SK-N-SH (cell line): ENCODE results near the gene NDUFAF4. TPM values are rescaled to one million over a fixed set of nuclear protein-coding genes. Genes with fewer than 3 reads are reported as not detected.

Experiments
- CTCF ChIA-PET: fragments of 300-600, 350-600 bp; formaldehyde crosslinking; extraction: SDS; loops from one replicate; lab custom pipeline; 2021; lab: Yijun Ruan, JAX
- POLR2A ChIA-PET: fragments of 350-600 bp; sonication (Branson Sonifier 250); formaldehyde crosslinking; extraction: SDS; loops from one replicate; lab custom pipeline; 2020; ENCODE audit warnings: antibody characterized with exemption, inconsistent platforms; lab: Yijun Ruan, JAX
- DNase-seq: peaks from one replicate; pipeline ENCODE4 v3.0.0; 2012
- H2AFZ ChIP-seq: fragments of 200-600 bp; sonication (generic); 2 replicates; pipeline ENCODE4 v1.8.1; 2016; ENCODE audit warnings: antibody characterized with exemption, mild to moderate bottlenecking, low read depth
- H3F3A ChIP-seq: fragments of 200-600 bp; sonication (generic); replicated peaks from 2 replicates; pipeline ENCODE3; 2016; ENCODE audit warnings: antibody characterized with exemption, mild to moderate bottlenecking; ENCODE audit not compliant: insufficient read depth
- H3K27ac ChIP-seq, 2 experiments: fragments of 200-500 bp in 1 of 2; fragments of 200-600 bp in 1 of 2; sonication (Bioruptor generic) in 1 of 2; sonication (generic), shearing (Covaris generic) in 1 of 2; 2 replicates each; pipeline versions ENCODE4 v1.5.1 to v1.6.1; 2014 to 2016; ENCODE audit warnings: low read depth in 2 of 2, inconsistent platforms in 1 of 2, low read length in 1 of 2, mild to moderate bottlenecking in 1 of 2, mixed read lengths in 1 of 2
- H3K27me3 ChIP-seq: fragments of 200-600 bp; sonication (generic), shearing (Covaris generic); 2 replicates; pipeline ENCODE4 v1.6.1; 2016; ENCODE audit warnings: mixed run types; ENCODE audit not compliant: insufficient read depth
- H3K36me3 ChIP-seq, 2 experiments: fragments of 200-500 bp in 1 of 2; fragments of 200-600 bp in 1 of 2; sonication (Bioruptor generic) in 1 of 2; sonication (generic) in 1 of 2; replicated peaks in 1 of 2; 2 replicates each; pipeline versions ENCODE3 to v1.5.1; 2014 to 2016; ENCODE audit warnings: low read length in 1 of 2, mild to moderate bottlenecking in 1 of 2; ENCODE audit not compliant: insufficient read depth in 2 of 2, control insufficient read depth in 1 of 2
- H3K4me1 ChIP-seq, 2 experiments: fragments of 200-500 bp in 1 of 2; fragments of 200-600 bp in 1 of 2; sonication (Bioruptor generic) in 1 of 2; sonication (generic), shearing (Covaris generic) in 1 of 2; 2 replicates each; pipeline versions ENCODE4 v1.5.1 to v1.6.1; 2014 to 2016; ENCODE audit warnings: low read depth in 1 of 2, low read length in 1 of 2, mixed run types in 1 of 2; ENCODE audit not compliant: insufficient read depth in 2 of 2, control insufficient read depth in 1 of 2
- H3K4me2 ChIP-seq: fragments of 200-600 bp; sonication (generic), shearing (Covaris generic); 2 replicates; pipeline ENCODE4 v1.6.1; 2017; ENCODE audit warnings: mixed run types
- H3K4me3 ChIP-seq, 2 experiments: fragments of 200-500 bp in 1 of 2; fragments of 200-600 bp in 1 of 2; sonication (Bioruptor generic) in 1 of 2; sonication (generic), shearing (Covaris generic) in 1 of 2; 2 replicates each; pipeline versions ENCODE4 v1.5.1 to v1.8.1; 2014 to 2016; ENCODE audit warnings: low read depth in 2 of 2, inconsistent platforms in 1 of 2, low read length in 1 of 2, mild to moderate bottlenecking in 1 of 2, mixed read lengths in 1 of 2, moderate library complexity in 1 of 2
- H3K79me2 ChIP-seq: fragments of 200-600 bp; sonication (generic); 2 replicates; pipeline ENCODE4 v1.8.1; 2017; ENCODE audit warnings: mild to moderate bottlenecking; ENCODE audit not compliant: insufficient read depth
- H3K9ac ChIP-seq: fragments of 200-600 bp; sonication (generic); 2 replicates; pipeline ENCODE4 v1.6.1; 2017; ENCODE audit warnings: mixed run types
- H3K9me2 ChIP-seq: fragments of 200-600 bp; sonication (generic); 2 replicates; pipeline ENCODE4 v1.6.1; 2017; ENCODE audit warnings: mixed run types
- H3K9me3 ChIP-seq: fragments of 200-600 bp; sonication (generic); 2 replicates; pipeline ENCODE4 v1.6.1; 2017; ENCODE audit warnings: mixed run types, mild to moderate bottlenecking, moderate library complexity
- H4K20me1 ChIP-seq: fragments of 200-600 bp; sonication (generic); 2 replicates; pipeline ENCODE4 v1.6.1; 2017; ENCODE audit warnings: mild to moderate bottlenecking, mixed run types; ENCODE audit not compliant: insufficient read depth
- CTCF ChIP-seq: fragments of 200-600 bp; sonication (generic); IDR thresholded peaks from 2 replicates; pipeline ENCODE4 v1.6.1; 2017; ENCODE audit warnings: antibody characterized with exemption, mild to moderate bottlenecking, moderate library complexity
- EZH2phosphoT487 ChIP-seq: fragments of 200-600 bp; sonication (generic); IDR thresholded peaks from 2 replicates; pipeline ENCODE4 v1.6.1; 2017; ENCODE audit warnings: low read depth, mixed run types, mild to moderate bottlenecking, antibody characterized with exemption, moderate library complexity, borderline replicate concordance
- FOXJ3 ChIP-seq: sonication (generic); formaldehyde crosslinking; IDR thresholded peaks from 2 replicates; pipeline ENCODE4 v1.5.1; 2020; ENCODE audit warnings: mild to moderate bottlenecking, missing genetic modification reagents
- FOXM1 ChIP-seq: IDR thresholded peaks from 2 replicates; pipeline ENCODE4 v1.4.0; 2012; ENCODE audit warnings: low read depth, mild to moderate bottlenecking
- GATA2 ChIP-seq: sonication (generic); formaldehyde crosslinking; IDR thresholded peaks from 2 replicates; pipeline ENCODE4 v1.5.0; 2020; ENCODE audit warnings: mild to moderate bottlenecking, missing genetic modification reagents
- NRF1 ChIP-seq: IDR thresholded peaks from 2 replicates; pipeline ENCODE4 v1.6.1; 2012; ENCODE audit warnings: low read depth, mild to moderate bottlenecking, low read length
- REST ChIP-seq: IDR thresholded peaks from 2 replicates; pipeline ENCODE4 v1.6.1; 2012; ENCODE audit warnings: mild to moderate bottlenecking, low read depth, low read length, moderate library complexity
- RXRA ChIP-seq: IDR thresholded peaks from 2 replicates; pipeline ENCODE4 v1.4.0; 2012; ENCODE audit warnings: low read depth, mild to moderate bottlenecking, borderline replicate concordance
- SMC3 ChIP-seq: IDR thresholded peaks from 2 replicates; pipeline ENCODE4 v1.6.1; 2012; ENCODE audit warnings: low read depth, low read length, improper control_type of control experiment
- TEAD4 ChIP-seq: IDR thresholded peaks from 2 replicates; pipeline ENCODE4 v1.4.0; 2012; ENCODE audit warnings: mild to moderate bottlenecking, borderline replicate concordance; ENCODE audit not compliant: insufficient read depth
- USF1 ChIP-seq: IDR thresholded peaks from 2 replicates; pipeline ENCODE4 v1.4.0; 2012; ENCODE audit warnings: low read depth, borderline replicate concordance
- USF2 ChIP-seq: fragments of 150-350 bp; IDR thresholded peaks from 2 replicates; pipeline ENCODE4 v1.6.1; 2017; ENCODE audit warnings: antibody characterized with exemption, low read length, low read depth, borderline replicate concordance
- YY1 ChIP-seq: IDR thresholded peaks from 2 replicates; pipeline ENCODE4 v1.4.0; 2012; ENCODE audit warnings: low read depth, mild to moderate bottlenecking
- WGBS: methylation state at CpG from one replicate; pipeline ENCODE4 v1.1.6; 2017; ENCODE audit warnings: low lambda C conversion rate; 5-methylcytosine and 5-hydroxymethylcytosine counted together
- polyA plus RNA-seq, 3 experiments: library from polyadenylated mRNA; depleted of rRNA; stranded (reverse); fragments of >200 nt; gene quantifications; 2 replicates each; pipeline ENCODE4 v1.2.3, GENCODE V29; 2012
- TF ChIP-seq, protein P1 (sequence below): IDR thresholded peaks from 2 replicates; pipeline ENCODE4; 2012
- TF ChIP-seq, protein P2 (sequence below): fragments of 150-350 bp; IDR thresholded peaks from 2 replicates; pipeline ENCODE4 v1.6.1; 2016; ENCODE audit warnings: mild to moderate bottlenecking, low read depth, low read length

Gene NDUFAF4
- polyA plus RNA-seq, 1 of the 3 experiments (the other 2 are of a cell fraction), result 16.7 TPM

DNA sequence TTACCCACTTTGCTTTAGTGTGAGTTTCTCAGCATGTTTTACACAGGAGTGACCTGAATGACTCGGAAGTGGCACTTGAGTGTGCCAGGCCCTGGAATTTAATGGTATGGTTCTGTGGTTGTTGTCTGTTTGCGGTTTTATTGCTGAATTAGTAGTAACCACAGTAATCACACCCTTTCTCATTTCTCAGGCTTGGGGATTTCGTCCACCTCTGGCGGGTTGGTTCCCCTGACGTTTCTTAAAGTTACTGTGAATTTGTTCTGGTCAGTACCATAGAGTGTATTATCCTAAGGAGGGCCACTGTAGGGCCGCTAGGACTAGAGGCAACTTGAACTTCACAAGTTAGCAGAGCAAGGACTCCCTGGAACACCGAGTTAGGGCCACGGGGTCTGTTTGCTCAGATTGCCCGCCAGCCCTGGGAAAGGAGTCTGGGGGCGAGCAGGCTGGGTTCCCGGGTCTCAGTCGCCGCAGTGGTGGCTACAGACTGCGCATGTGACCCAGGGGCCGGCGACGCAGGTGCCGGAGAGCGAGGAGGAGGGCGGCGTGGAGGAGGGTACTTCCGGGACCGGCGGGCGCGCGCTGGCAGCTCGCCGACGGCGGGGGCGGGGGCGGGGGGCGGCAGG, 26.3 kb upstream of the NDUFAF4 start:
- no peaks in the 10 kb centered on the region for H3K79me2 ChIP-seq
- no peak overlapping the region for H3K9ac ChIP-seq
- H3K36me3 ChIP-seq, result no peaks in the 10 kb centered on the region
- H3K27ac ChIP-seq, result peak overlapping the region in 1 of 2 experiments; percentile 39; a peak in 2 of 4 replicates
- ChIA-PET POLR2A (interaction anchor here (0.9 kb wide), 1 partner anchor 16 kb away, joined by 3 read pairs; no protein-coding TSS in a partner anchor), CTCF (no interaction called here)
- 23% methylated on average over 21 of the region's 34 CpGs for whole genome bisulfite sequencing
- no peaks in the 10 kb centered on the region for H3F3A ChIP-seq
- H3K4me3 ChIP-seq, result peak overlapping the region; percentile 56 to 59; a peak in 3 of 4 replicates
- H3K4me1 ChIP-seq, result peaks cover 0 to 9% of the 10 kb centered on the region in 2 experiments; a peak in 2 of 4 replicates
- peak overlapping the region; percentile 78; the same call in 1 of the 2 replicates for H2AFZ ChIP-seq
- no peaks in the 10 kb centered on the region for H4K20me1 ChIP-seq
- TF ChIP-seq, protein P1, sequence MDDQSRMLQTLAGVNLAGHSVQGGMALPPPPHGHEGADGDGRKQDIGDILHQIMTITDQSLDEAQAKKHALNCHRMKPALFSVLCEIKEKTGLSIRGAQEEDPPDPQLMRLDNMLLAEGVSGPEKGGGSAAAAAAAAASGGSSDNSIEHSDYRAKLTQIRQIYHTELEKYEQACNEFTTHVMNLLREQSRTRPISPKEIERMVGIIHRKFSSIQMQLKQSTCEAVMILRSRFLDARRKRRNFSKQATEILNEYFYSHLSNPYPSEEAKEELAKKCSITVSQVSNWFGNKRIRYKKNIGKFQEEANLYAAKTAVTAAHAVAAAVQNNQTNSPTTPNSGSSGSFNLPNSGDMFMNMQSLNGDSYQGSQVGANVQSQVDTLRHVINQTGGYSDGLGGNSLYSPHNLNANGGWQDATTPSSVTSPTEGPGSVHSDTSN, result no peak
- TF ChIP-seq USF1 (peak; percentile 52; the same call in 1 of the 2 replicates), RXRA (no peak)
- DNase-seq, result peak; percentile 88
- H3K27me3 ChIP-seq, result peaks cover 14% of the 10 kb centered on the region; the same call in 1 of the 2 replicates
- H3K9me3 ChIP-seq, result no peaks in the 10 kb centered on the region
- no peaks in the 10 kb centered on the region for H3K9me2 ChIP-seq
- no peak overlapping the region; the same call in 1 of the 2 replicates for H3K4me2 ChIP-seq

GRCh38 chr6:96923400-96923799, 25.7 kb upstream of the NDUFAF4 start:
- 74% methylated on average over 3 of the region's 3 CpGs for WGBS
- CTCF ChIA-PET, result no interaction called here
- H2AFZ ChIP-seq, result no peak overlapping the region
- TF ChIP-seq, protein P2, sequence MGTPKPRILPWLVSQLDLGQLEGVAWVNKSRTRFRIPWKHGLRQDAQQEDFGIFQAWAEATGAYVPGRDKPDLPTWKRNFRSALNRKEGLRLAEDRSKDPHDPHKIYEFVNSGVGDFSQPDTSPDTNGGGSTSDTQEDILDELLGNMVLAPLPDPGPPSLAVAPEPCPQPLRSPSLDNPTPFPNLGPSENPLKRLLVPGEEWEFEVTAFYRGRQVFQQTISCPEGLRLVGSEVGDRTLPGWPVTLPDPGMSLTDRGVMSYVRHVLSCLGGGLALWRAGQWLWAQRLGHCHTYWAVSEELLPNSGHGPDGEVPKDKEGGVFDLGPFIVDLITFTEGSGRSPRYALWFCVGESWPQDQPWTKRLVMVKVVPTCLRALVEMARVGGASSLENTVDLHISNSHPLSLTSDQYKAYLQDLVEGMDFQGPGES, result no peak
- TF ChIP-seq GATA2 (CRISPR knock-in tag) (no peak), FOXM1 (no peak), FOXJ3 (CRISPR knock-in tag) (no peak), SMC3 (no peak), EZH2phosphoT487 (no peak), TEAD4 (no peak), REST (no peak), YY1 (no peak), USF2 (no peak), NRF1 (no peak), CTCF (no peak)

More at GRCh38 chr6:96923400-96923799, 25.7 kb upstream of the NDUFAF4 start:
- Histone ChIP-seq H4K20me1 (no peaks in the 10 kb centered on the region), H3K9me2 (no peaks in the 10 kb centered on the region), H3K27ac (no peak overlapping the region), H3K9me3 (no peaks in the 10 kb centered on the region), H3K79me2 (no peaks in the 10 kb centered on the region), H3K27me3 (peaks cover 8% of the 10 kb centered on the region; the same call in 1 of the 2 replicates), H3K9ac (no peak overlapping the region), H3K4me2 (no peak overlapping the region), H3K4me3 (no peak overlapping the region), H3K4me1 (peaks cover 0 to 9% of the 10 kb centered on the region in 2 experiments; a peak in 2 of 4 replicates), H3F3A (no peaks in the 10 kb centered on the region), H3K36me3 (no peaks in the 10 kb centered on the region)
- POLR2A ChIA-PET, result no interaction called here
- no peak for DNase-seq
